Natural killer cell (primary cell): ENCODE results near the gene R3HDM1. TPM values are rescaled to one million over a fixed set of nuclear protein-coding genes. Genes with fewer than 3 reads are reported as not detected.
"Not testable (repeated sequence)": the region's sequence is repeated elsewhere in the genome, so short reads cannot be mapped to it uniquely, and the experiment has no call there.

Source experiments
- ATAC-seq, 3 donors: fragments of 150-1000 bp in 2 of 3; fragments of 200-7000 bp in 1 of 3; cut with Tn5 transposase; 1 replicate in 1 of 3; 2 replicates in 2 of 3; pipeline ENCODE4 v1.10.0; 2021; ENCODE audit warnings: mild to moderate bottlenecking in 2 of 3, moderate library complexity in 2 of 3
- DNase-seq, 2 donors: peaks; one replicate each; pipeline versions ENCODE4 v3.0.0 to v3.0.0-alpha.2; 2013 to 2021; ENCODE audit warnings: mixed read lengths in 1 of 2
- H3K27ac ChIP-seq: one replicate; pipeline ENCODE4 v1.5.1; 2013; ENCODE audit warnings: mild to moderate bottlenecking, low read length
- H3K27me3 ChIP-seq: one replicate; pipeline ENCODE4 v1.6.1; 2013; ENCODE audit warnings: low read length; ENCODE audit not compliant: control insufficient read depth, insufficient read depth
- H3K36me3 ChIP-seq: one replicate; pipeline ENCODE4 v1.6.1; 2013; ENCODE audit warnings: low read length; ENCODE audit not compliant: control insufficient read depth, insufficient read depth
- H3K4me1 ChIP-seq: one replicate; pipeline ENCODE4 v1.6.1; 2013; ENCODE audit warnings: low read length; ENCODE audit not compliant: control insufficient read depth, insufficient read depth
- H3K4me3 ChIP-seq: one replicate; pipeline ENCODE4 v1.5.1; 2013; ENCODE audit warnings: low read length
- H3K9me3 ChIP-seq: one replicate; pipeline ENCODE4 v1.6.1; 2013; ENCODE audit warnings: low read length; ENCODE audit not compliant: control insufficient read depth, insufficient read depth
- H3K27ac Mint-ChIP-seq, 2 donors: one replicate each; pipeline ENCODE4 v1.8.0; 2022; ENCODE audit warnings: mild to moderate bottlenecking in 2 of 2, mixed read lengths in 2 of 2, moderate library complexity in 1 of 2
- H3K27me3 Mint-ChIP-seq, 2 donors: one replicate each; pipeline ENCODE4 v1.8.0; 2022; ENCODE audit warnings: low read depth in 2 of 2, mixed read lengths in 2 of 2
- H3K36me3 Mint-ChIP-seq: one replicate; pipeline ENCODE4 v1.8.0; 2022; ENCODE audit warnings: mixed read lengths
- H3K4me1 Mint-ChIP-seq, 2 donors: one replicate each; pipeline ENCODE4 v1.8.0; 2022; ENCODE audit warnings: mixed read lengths in 2 of 2
- H3K4me3 Mint-ChIP-seq: one replicate; pipeline ENCODE4 v1.8.0; 2022; ENCODE audit warnings: mild to moderate bottlenecking, moderate library complexity, mixed read lengths
- H3K9me3 Mint-ChIP-seq, 2 donors: one replicate each; pipeline ENCODE4 v1.8.0; 2022; ENCODE audit warnings: mixed read lengths in 2 of 2
- CTCF ChIP-seq: fragments of 200-600 bp; IDR thresholded peaks from one replicate; pipeline ENCODE4 v1.8.0; 2022; ENCODE audit warnings: antibody characterized with exemption
- WGBS: methylation state at CpG from one replicate; pipeline ENCODE4 v1.1.7; 2013; ENCODE audit warnings: missing lambda C conversion rate; ENCODE audit not compliant: insufficient coverage; 5-methylcytosine and 5-hydroxymethylcytosine counted together
- intact Hi-C: fragments of 100-400 bp; cut with micrococcal nuclease; formaldehyde crosslinking; loops from one replicate; pipeline ENCODE4 v1.14.2; 2022
- total RNA-seq, 4 donors: library from RNA; stranded (reverse); fragments of 120-200 nt in 1 of 4; gene quantifications; one replicate each; pipeline versions ENCODE4 v1.2.3 to v1.2.4, GENCODE V29; 2013 to 2022

The R3HDM1 gene
- total RNA-seq, 3 donors from 2014 or later (not counting 1 experiment from before 2014, with no cell fraction given), result 34.9 to 48.6 (median 39.7) TPM

- Histone ChIP-seq H3K4me3 (peak within 1 kb of the TSS; percentile 79), H3K36me3 (no peaks in the 10 kb centered on the region), H3K9me3 (no peaks in the 10 kb centered on the region), H3K27ac (peak within 1 kb of the TSS; percentile 92), H3K27me3 (no peaks in the 10 kb centered on the region), H3K4me1 (peaks cover 7% of the 10 kb centered on the region)
- Mint-ChIP-seq H3K27ac (no peak within 1 kb of the TSS), H3K4me3 (no peak within 1 kb of the TSS), H3K4me1 (peaks cover 10 to 15% of the 10 kb centered on the region in 2 donors), H3K27me3 (no peaks in the 10 kb centered on the region), H3K36me3 (no peaks in the 10 kb centered on the region), H3K9me3 (no peaks in the 10 kb centered on the region)
- intact Hi-C loops, result loop anchor here (1.0 to 2.0 kb wide), 4 partner anchors 211 to 612 kb away; partner anchors contain the start of genes CCNT2, MCM6, RAB3GAP1 and UBXN4
- DNase-seq (peak; percentile 83 to 98), ATAC-seq (peak; percentile 74 to 88 (median 79))
- WGBS, result under 1% methylated on average over 41 of the region's 46 CpGs
- no peak for TF ChIP-seq CTCF
These were observed 712 bp upstream of the R3HDM1 start, which contains the start of gene ZRANB3 for GRCh38 chr2:135530313-135531230. Gene ZRANB3, minus strand, starts transcription at chr2:135531218.

GRCh38 chr2:135532581-135532980 lies 1.3 kb downstream of the R3HDM1 start:
- H3K4me3 ChIP-seq, result no peak overlapping the region
- Mint-ChIP-seq H3K36me3 (no peaks in the 10 kb centered on the region), H3K27me3 (no peaks in the 10 kb centered on the region), H3K4me1 (peaks cover 10 to 20% of the 10 kb centered on the region in 2 donors), H3K27ac (no peak overlapping the region), H3K4me3 (no peak overlapping the region), H3K9me3 (no peaks in the 10 kb centered on the region)
- TF ChIP-seq CTCF, result no peak
- DNase-seq (no peak), ATAC-seq (no peak)
- intact Hi-C loops, result no loop called here
- no peaks in the 10 kb centered on the region for H3K36me3 ChIP-seq
- no peak overlapping the region for H3K27ac ChIP-seq
- H3K27me3 ChIP-seq, result no peaks in the 10 kb centered on the region
- peaks cover 7% of the 10 kb centered on the region for H3K4me1 ChIP-seq
- 72% methylated on average over 3 of the region's 3 CpGs for WGBS
- H3K9me3 ChIP-seq, result no peaks in the 10 kb centered on the region

- H3K36me3 ChIP-seq, H3K36me3 Mint-ChIP-seq, H3K9me3 ChIP-seq, intact Hi-C loops, H3K27me3 ChIP-seq, ATAC-seq, H3K4me3 Mint-ChIP-seq, H3K4me1 ChIP-seq, H3K27ac Mint-ChIP-seq, H3K27me3 Mint-ChIP-seq, DNase-seq, H3K9me3 Mint-ChIP-seq, H3K4me3 ChIP-seq, H3K27ac ChIP-seq: not testable (repeated sequence)
- peaks cover 10 to 20% of the 10 kb centered on the region in 2 donors for H3K4me1 Mint-ChIP-seq
- 98% methylated on average over 15 of the region's 15 CpGs for WGBS
These were observed 2.3 kb downstream of the R3HDM1 start for GRCh38 chr2:135533545-135533944.

GRCh38 chr2:135546436-135546835 lies 15.2 kb downstream of the R3HDM1 start:
- Histone ChIP-seq H3K4me1 (no peaks in the 10 kb centered on the region), H3K9me3 (no peaks in the 10 kb centered on the region), H3K36me3 (peaks cover 4% of the 10 kb centered on the region), H3K27ac (no peak overlapping the region), H3K27me3 (no peaks in the 10 kb centered on the region), H3K4me3 (no peak overlapping the region)
- peak in 1 of 3 donors; percentile 57 for ATAC-seq
- Mint-ChIP-seq H3K27me3 (no peaks in the 10 kb centered on the region), H3K27ac (no peak overlapping the region), H3K36me3 (no peaks in the 10 kb centered on the region), H3K4me1 (peaks cover 13 to 20% of the 10 kb centered on the region in 2 donors), H3K9me3 (no peaks in the 10 kb centered on the region), H3K4me3 (no peak overlapping the region)
- no peak for TF ChIP-seq CTCF
- intact Hi-C loops, result no loop called here
- no peak for DNase-seq
- 79% methylated on average over 3 of the region's 3 CpGs for WGBS
